Gastrocnemius medialis (tissue), 4 donors: ENCODE measurements around the gene GAP43. TPM values are rescaled to one million over a fixed set of nuclear protein-coding genes. Genes with fewer than 3 reads are reported as not detected.

Experiments used
- ATAC-seq, 2 donors: fragments of 150-250 bp; one replicate each; pipeline ENCODE4 v1.9.1; 2016
- DNase-seq, 2 donors: peaks; one replicate each; pipeline ENCODE4 v3.0.0-alpha.2; 2019
- H3K27ac ChIP-seq, 4 donors: fragments of 200-600 bp; sonication (generic); 1 replicate in 1 of 4; 2 replicates in 3 of 4; pipeline ENCODE4 v1.5.1; 2016 to 2018; ENCODE audit warnings: mild to moderate bottlenecking in 2 of 4, moderate library complexity in 1 of 4
- H3K27me3 ChIP-seq, 3 donors: fragments of 200-600 bp; sonication (generic) in 2 of 3; 1 replicate in 1 of 3; 2 replicates in 2 of 3; pipeline versions ENCODE4 v1.5.1 to v1.6.0; 2016 to 2019; ENCODE audit warnings: mild to moderate bottlenecking in 1 of 3, moderate library complexity in 1 of 3
- H3K36me3 ChIP-seq, 2 donors: fragments of 200-600 bp; sonication (generic) in 1 of 2; one replicate each; pipeline ENCODE4 v1.5.1; 2017 to 2018
- H3K4me1 ChIP-seq, 2 donors: fragments of 200-600 bp; sonication (generic) in 1 of 2; one replicate each; pipeline ENCODE4 v1.5.1; 2016 to 2017; ENCODE audit warnings: mild to moderate bottlenecking in 2 of 2
- H3K4me3 ChIP-seq, 4 donors: fragments of 200-600 bp; sonication (generic) in 3 of 4; 1 replicate in 1 of 4; 2 replicates in 3 of 4; pipeline ENCODE4 v1.5.1; 2016 to 2019; ENCODE audit warnings: mild to moderate bottlenecking in 2 of 4
- H3K9me3 ChIP-seq, 3 donors: fragments of 200-600 bp; sonication (generic) in 2 of 3; 1 replicate in 1 of 3; 2 replicates in 2 of 3; pipeline ENCODE4 v1.5.1; 2016 to 2019
- CTCF ChIP-seq, 5 experiments: fragments of 450-650 bp in 3 of 5; fragments of 200-600 bp in 2 of 5; sonication (generic) in 2 of 5; IDR thresholded peaks in 4 of 5; conservative IDR thresholded peaks in 1 of 5; 1 replicate in 4 of 5; 2 replicates in 1 of 5; pipeline ENCODE4 v1.5.1; 2016 to 2019; ENCODE audit warnings: antibody characterized with exemption in 5 of 5, mild to moderate bottlenecking in 3 of 5, moderate library complexity in 3 of 5
- POLR2A ChIP-seq, 2 donors: fragments of 450-650 bp; IDR thresholded peaks; one replicate each; pipeline ENCODE4 v1.6.1; 2017; ENCODE audit warnings: antibody characterized with exemption in 2 of 2, mild to moderate bottlenecking in 2 of 2, moderate library complexity in 2 of 2
- in situ Hi-C, 4 donors: fragments of 200-750 bp; cut with MboI; loops; one replicate each; pipeline versions ENCODE4 v1.15.0 to v1.8.0; 2017; ENCODE audit warnings: low sequenced_read_pairs in 4 of 4
- intact Hi-C: fragments of 100-400 bp; cut with DNase I; formaldehyde crosslinking; loops from one replicate; pipeline ENCODE4 v1.15.1; 2023; ENCODE audit warnings: low total_unique reads
- total RNA-seq, 4 donors: library from RNA; depleted of rRNA; stranded (reverse); fragments of >200 nt; gene quantifications; one replicate each; pipeline versions ENCODE4 v1.1.0 to v1.2.3, GENCODE V29; 2016

GAP43 gene
- total RNA-seq, 4 donors from 2014 or later, result 0.20 TPM; not detected in 3

- TF ChIP-seq CTCF (IDR thresholded peaks at IDR 0.05 in 4 of 5, conservative IDR thresholded peaks at IDR 0.05 in 1 of 5) (no peak), POLR2A (IDR thresholded peaks at IDR 0.05) (no peak)
- intact Hi-C loops, result no loop called here
- Histone ChIP-seq H3K4me3 (no peak overlapping the region), H3K27ac (no peak overlapping the region), H3K9me3 (no peaks in the 10 kb centered on the region), H3K27me3 (no peaks in the 10 kb centered on the region), H3K36me3 (no peaks in the 10 kb centered on the region), H3K4me1 (peaks cover 0 to 7% of the 10 kb centered on the region in 2 donors)
- ATAC-seq (no peak), DNase-seq (no peak)
- in situ Hi-C loops, result no loop called here
These were observed 43.8 kb downstream of the GAP43 start for GRCh38 chr3:115666920-115667737.

GRCh38 chr3:115667738-115668065 is 44.4 kb downstream of the GAP43 start:
- in situ Hi-C loops, result no loop called here
- H3K27ac ChIP-seq, result no peak overlapping the region
- H3K27me3 ChIP-seq, result no peaks in the 10 kb centered on the region
- TF ChIP-seq CTCF (IDR thresholded peaks at IDR 0.05 in 4 of 5, conservative IDR thresholded peaks at IDR 0.05 in 1 of 5) (no peak), POLR2A (IDR thresholded peaks at IDR 0.05) (no peak)
- intact Hi-C loops, result no loop called here
- H3K36me3 ChIP-seq, result no peaks in the 10 kb centered on the region
- no peak overlapping the region for H3K4me3 ChIP-seq
- no peaks in the 10 kb centered on the region for H3K9me3 ChIP-seq
- peaks cover 0 to 9% of the 10 kb centered on the region in 2 donors for H3K4me1 ChIP-seq
- ATAC-seq, result no peak
- DNase-seq, result no peak

- DNase-seq, result no peak
- no peaks in the 10 kb centered on the region for H3K27me3 ChIP-seq
- H3K27ac ChIP-seq, result no peak overlapping the region
- TF ChIP-seq POLR2A (IDR thresholded peaks at IDR 0.05), result no peak
- TF ChIP-seq CTCF (IDR thresholded peaks at IDR 0.05 in 4 of 5, conservative IDR thresholded peaks at IDR 0.05 in 1 of 5), result no peak
- intact Hi-C loops (no loop called here), in situ Hi-C loops (no loop called here)
- no peak for ATAC-seq
- H3K4me3 ChIP-seq, result no peak overlapping the region
- no peaks in the 10 kb centered on the region for H3K9me3 ChIP-seq
- no peaks in the 10 kb centered on the region for H3K36me3 ChIP-seq
- peaks cover 0 to 9% of the 10 kb centered on the region in 2 donors for H3K4me1 ChIP-seq
These were observed 47.6 kb downstream of the GAP43 start for GRCh38 chr3:115670911-115671310.

- in situ Hi-C loops (no loop called here), intact Hi-C loops (no loop called here)
- Histone ChIP-seq H3K4me3 (peak overlapping the region in 1 of 4 donors; percentile 35), H3K9me3 (no peaks in the 10 kb centered on the region), H3K36me3 (no peaks in the 10 kb centered on the region), H3K4me1 (peaks cover 0 to 9% of the 10 kb centered on the region in 2 donors), H3K27ac (no peak overlapping the region), H3K27me3 (no peaks in the 10 kb centered on the region)
- TF ChIP-seq CTCF (IDR thresholded peaks at IDR 0.05 in 4 of 5, conservative IDR thresholded peaks at IDR 0.05 in 1 of 5), result no peak
- no peak for TF ChIP-seq POLR2A (IDR thresholded peaks at IDR 0.05)
- peak in 1 of 2 donors; percentile 91 for ATAC-seq
- DNase-seq, result no peak
These were observed 48.6 kb downstream of the GAP43 start for GRCh38 chr3:115671761-115672455.
